Gastrocnemius medialis (tissue), 4 donors: ENCODE measurements around the gene MUL1.

ENCODE experiments used
- POLR2A ChIP-seq, 2 donors: fragments of 450-650 bp; IDR thresholded peaks; one replicate each; pipeline ENCODE4 v1.6.1; 2017; ENCODE audit warnings: antibody characterized with exemption in 2 of 2, mild to moderate bottlenecking in 2 of 2, moderate library complexity in 2 of 2
- TF ChIP-seq, protein P1 (sequence below), 5 experiments: fragments of 450-650 bp in 3 of 5; fragments of 200-600 bp in 2 of 5; sonication (generic) in 2 of 5; IDR thresholded peaks in 4 of 5; conservative IDR thresholded peaks in 1 of 5; 1 replicate in 4 of 5; 2 replicates in 1 of 5; pipeline ENCODE4 v1.5.1; 2016 to 2019; ENCODE audit warnings: antibody characterized with exemption in 5 of 5, mild to moderate bottlenecking in 3 of 5, moderate library complexity in 3 of 5

DNA sequence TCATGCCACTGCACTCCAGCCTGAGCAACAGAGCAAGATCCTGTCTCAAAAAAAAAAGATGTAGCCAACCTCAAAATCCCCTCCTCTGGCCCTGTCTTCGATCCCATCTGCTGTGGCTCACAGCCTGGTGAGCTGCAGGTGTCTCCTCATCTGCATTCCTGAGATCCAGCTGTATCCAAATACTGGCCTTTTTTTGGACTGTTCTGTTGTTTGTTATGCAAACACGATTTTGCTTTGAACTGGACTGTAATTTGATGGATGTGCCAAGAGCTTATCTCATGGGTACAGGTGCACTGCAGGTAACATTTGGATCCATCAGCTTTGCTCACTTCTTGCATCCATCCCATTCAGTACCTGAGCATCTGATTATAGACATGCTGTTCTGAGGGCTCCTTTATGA lies 30.3 kb upstream of the MUL1 start:
- TF ChIP-seq, protein P1, sequence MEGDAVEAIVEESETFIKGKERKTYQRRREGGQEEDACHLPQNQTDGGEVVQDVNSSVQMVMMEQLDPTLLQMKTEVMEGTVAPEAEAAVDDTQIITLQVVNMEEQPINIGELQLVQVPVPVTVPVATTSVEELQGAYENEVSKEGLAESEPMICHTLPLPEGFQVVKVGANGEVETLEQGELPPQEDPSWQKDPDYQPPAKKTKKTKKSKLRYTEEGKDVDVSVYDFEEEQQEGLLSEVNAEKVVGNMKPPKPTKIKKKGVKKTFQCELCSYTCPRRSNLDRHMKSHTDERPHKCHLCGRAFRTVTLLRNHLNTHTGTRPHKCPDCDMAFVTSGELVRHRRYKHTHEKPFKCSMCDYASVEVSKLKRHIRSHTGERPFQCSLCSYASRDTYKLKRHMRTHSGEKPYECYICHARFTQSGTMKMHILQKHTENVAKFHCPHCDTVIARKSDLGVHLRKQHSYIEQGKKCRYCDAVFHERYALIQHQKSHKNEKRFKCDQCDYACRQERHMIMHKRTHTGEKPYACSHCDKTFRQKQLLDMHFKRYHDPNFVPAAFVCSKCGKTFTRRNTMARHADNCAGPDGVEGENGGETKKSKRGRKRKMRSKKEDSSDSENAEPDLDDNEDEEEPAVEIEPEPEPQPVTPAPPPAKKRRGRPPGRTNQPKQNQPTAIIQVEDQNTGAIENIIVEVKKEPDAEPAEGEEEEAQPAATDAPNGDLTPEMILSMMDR (IDR thresholded peaks at IDR 0.05 in 4 of 5, conservative IDR thresholded peaks at IDR 0.05 in 1 of 5) = no peak
- TF ChIP-seq POLR2A (IDR thresholded peaks at IDR 0.05) = no peak
